Measurements from ENCODE around the gene CHTOP. TPM values are rescaled to one million over a fixed set of nuclear protein-coding genes. Genes with fewer than 3 reads are reported as not detected.

Gene CHTOP
- total RNA-seq, 2 donors from 2014 or later, result 54.0 to 61.5 TPM

Small RNA genes within 50 kb of the gene (microRNA-seq; reads per million reads assigned to microRNA genes)
- 0 reads per million in 2 donors for gene MIR8083

Other genes with a start within 250 kb of the CHTOP start
- 1 to 10 TPM; 1.2 to 6.7 TPM for gene S100A8, start 243.0 kb upstream of the CHTOP start, total RNA-seq
- gene S100A7A, start 217.5 kb upstream of the CHTOP start, total RNA-seq, result not detected
- gene S100A7, start 173.4 kb upstream of the CHTOP start, total RNA-seq, result not detected
- 1,000 to 10,000 TPM; 2,086 to 2,115 TPM for gene S100A6, start 98.1 kb upstream of the CHTOP start, total RNA-seq
- gene S100A5, start 93.1 kb upstream of the CHTOP start, total RNA-seq, result not detected
- 10 to 100 TPM; 36.1 to 79.4 TPM for gene S100A4, start 88.3 kb upstream of the CHTOP start, total RNA-seq
- gene S100A3, start 84.8 kb upstream of the CHTOP start, total RNA-seq, result not detected
- gene S100A2, start 68.2 kb upstream of the CHTOP start, total RNA-seq, result 1 to 10 TPM in 1 of 2 donors, not detected in 1; 1.1 TPM
- 100 to 1,000 TPM; 191 to 231 TPM for gene S100A16, start 20.9 kb upstream of the CHTOP start, total RNA-seq
- gene S100A14, start 17.7 kb upstream of the CHTOP start, total RNA-seq, result 100 to 1,000 TPM; 443 to 453 TPM
- gene S100A13, start 6.6 kb upstream of the CHTOP start, total RNA-seq, result 10 to 100 TPM; 46.2 to 59.1 TPM
- gene S100A1, start 5.6 kb upstream of the CHTOP start, total RNA-seq, result 1 to 10 TPM; 1.6 to 1.9 TPM
- 10 to 100 TPM; 23.6 to 25.1 TPM for gene SNAPIN, start 24.6 kb downstream of the CHTOP start, total RNA-seq
- gene ILF2, start 36.9 kb downstream of the CHTOP start, total RNA-seq, result 100 to 1,000 TPM in 1 of 2 donors, 10 to 100 TPM in 1; 93.1 to 113 TPM
- 1 to 10 TPM; 2.8 to 5.2 TPM for gene NPR1, start 44.6 kb downstream of the CHTOP start, total RNA-seq
- 10 to 100 TPM; 25.8 to 28.1 TPM for gene INTS3, start 94.0 kb downstream of the CHTOP start, total RNA-seq
- gene SLC27A3, start 141.3 kb downstream of the CHTOP start, total RNA-seq, result 10 to 100 TPM; 22.5 to 24.8 TPM